ENCODE measurements around the gene TCF7. TPM values are rescaled to one million over a fixed set of nuclear protein-coding genes. Genes with fewer than 3 reads are reported as not detected.

Gene TCF7
- total RNA-seq, 1 experiment from 2014 or later, result 13.0 TPM

GRCh38 chr5:134148316-134148715 lies 33.8 kb downstream of the TCF7 start:
- Histone ChIP-seq H2AFZ (no peak overlapping the region), H3K27me3 (ENCODE audit: insufficient read depth, low read depth) (no peaks in the 10 kb centered on the region), H3K4me1 (replicated peaks; ENCODE audit: insufficient read depth) (peaks cover 17% of the 10 kb centered on the region), H3K27ac (no peak overlapping the region), H3K9me2 (ENCODE audit: insufficient read depth) (no peaks in the 10 kb centered on the region), H3F3A (ENCODE audit: insufficient read depth, low read depth) (peaks cover 72% of the 10 kb centered on the region), H3K36me3 (ENCODE audit: low read depth) (peaks cover 39% of the 10 kb centered on the region; the same call in 1 of the 2 replicates), H3K79me2 (ENCODE audit: low read depth) (peaks cover 33% of the 10 kb centered on the region), H4K20me1 (ENCODE audit: insufficient read depth) (peaks cover 41% of the 10 kb centered on the region), H3K4me3 (no peak overlapping the region), H3K9me3 (ENCODE audit: insufficient read depth, low read depth) (no peaks in the 10 kb centered on the region), H3K4me2 (no peak overlapping the region)
- ChIA-PET CTCF (interaction anchor here (0.7 kb wide), 1 partner anchor 47 kb away, joined by 8 read pairs; no protein-coding TSS in a partner anchor), POLR2A (ENCODE audit: unreplicated experiment) (interaction anchor here (0.6 kb wide), 1 partner anchor 29 kb away, joined by 9 read pairs; no protein-coding TSS in a partner anchor)
- TF ChIP-seq, protein P1, sequence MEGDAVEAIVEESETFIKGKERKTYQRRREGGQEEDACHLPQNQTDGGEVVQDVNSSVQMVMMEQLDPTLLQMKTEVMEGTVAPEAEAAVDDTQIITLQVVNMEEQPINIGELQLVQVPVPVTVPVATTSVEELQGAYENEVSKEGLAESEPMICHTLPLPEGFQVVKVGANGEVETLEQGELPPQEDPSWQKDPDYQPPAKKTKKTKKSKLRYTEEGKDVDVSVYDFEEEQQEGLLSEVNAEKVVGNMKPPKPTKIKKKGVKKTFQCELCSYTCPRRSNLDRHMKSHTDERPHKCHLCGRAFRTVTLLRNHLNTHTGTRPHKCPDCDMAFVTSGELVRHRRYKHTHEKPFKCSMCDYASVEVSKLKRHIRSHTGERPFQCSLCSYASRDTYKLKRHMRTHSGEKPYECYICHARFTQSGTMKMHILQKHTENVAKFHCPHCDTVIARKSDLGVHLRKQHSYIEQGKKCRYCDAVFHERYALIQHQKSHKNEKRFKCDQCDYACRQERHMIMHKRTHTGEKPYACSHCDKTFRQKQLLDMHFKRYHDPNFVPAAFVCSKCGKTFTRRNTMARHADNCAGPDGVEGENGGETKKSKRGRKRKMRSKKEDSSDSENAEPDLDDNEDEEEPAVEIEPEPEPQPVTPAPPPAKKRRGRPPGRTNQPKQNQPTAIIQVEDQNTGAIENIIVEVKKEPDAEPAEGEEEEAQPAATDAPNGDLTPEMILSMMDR (conservative IDR thresholded peaks at IDR 0.05), result no peak
- TF ChIP-seq EZH2 (IDR thresholded peaks at IDR 0.05; ENCODE audit: low read depth), result no peak
- no TSS peak for BruUV-seq (replicated peaks)
- intact Hi-C loops (cut with micrococcal nuclease; ENCODE audit: unreplicated experiment), result no loop called here
- no peak for DNase-seq

- Histone ChIP-seq H3K27me3 (ENCODE audit: insufficient read depth, low read depth) (no peaks in the 10 kb centered on the region), H3K36me3 (ENCODE audit: low read depth) (peaks cover 44% of the 10 kb centered on the region; the same call in 1 of the 2 replicates), H3K4me1 (replicated peaks; ENCODE audit: insufficient read depth) (peaks cover 17% of the 10 kb centered on the region), H3K79me2 (ENCODE audit: low read depth) (peaks cover 34% of the 10 kb centered on the region), H3K4me2 (no peak overlapping the region), H3K9me3 (ENCODE audit: insufficient read depth, low read depth) (no peaks in the 10 kb centered on the region), H2AFZ (no peak overlapping the region), H3K4me3 (no peak overlapping the region), H3K9me2 (ENCODE audit: insufficient read depth) (no peaks in the 10 kb centered on the region), H3F3A (ENCODE audit: insufficient read depth, low read depth) (peaks cover 65% of the 10 kb centered on the region), H4K20me1 (ENCODE audit: insufficient read depth) (peaks cover 36% of the 10 kb centered on the region), H3K27ac (peak overlapping the region; percentile 50)
- no TSS peak for BruUV-seq (replicated peaks)
- intact Hi-C loops (cut with micrococcal nuclease; ENCODE audit: unreplicated experiment), result no loop called here
- ChIA-PET POLR2A (ENCODE audit: unreplicated experiment) (interaction anchor here (0.6 kb wide), 1 partner anchor 29 kb away, joined by 9 read pairs; no protein-coding TSS in a partner anchor), CTCF (interaction anchor here (0.5 kb wide), 1 partner anchor 111 kb away, joined by 3 read pairs; no protein-coding TSS in a partner anchor)
- TF ChIP-seq, protein P1 (conservative IDR thresholded peaks at IDR 0.05), result no peak
- TF ChIP-seq EZH2 (IDR thresholded peaks at IDR 0.05; ENCODE audit: low read depth), result no peak
- no peak for DNase-seq
These were observed 34.6 kb downstream of the TCF7 start for GRCh38 chr5:134148986-134149539.

DNA sequence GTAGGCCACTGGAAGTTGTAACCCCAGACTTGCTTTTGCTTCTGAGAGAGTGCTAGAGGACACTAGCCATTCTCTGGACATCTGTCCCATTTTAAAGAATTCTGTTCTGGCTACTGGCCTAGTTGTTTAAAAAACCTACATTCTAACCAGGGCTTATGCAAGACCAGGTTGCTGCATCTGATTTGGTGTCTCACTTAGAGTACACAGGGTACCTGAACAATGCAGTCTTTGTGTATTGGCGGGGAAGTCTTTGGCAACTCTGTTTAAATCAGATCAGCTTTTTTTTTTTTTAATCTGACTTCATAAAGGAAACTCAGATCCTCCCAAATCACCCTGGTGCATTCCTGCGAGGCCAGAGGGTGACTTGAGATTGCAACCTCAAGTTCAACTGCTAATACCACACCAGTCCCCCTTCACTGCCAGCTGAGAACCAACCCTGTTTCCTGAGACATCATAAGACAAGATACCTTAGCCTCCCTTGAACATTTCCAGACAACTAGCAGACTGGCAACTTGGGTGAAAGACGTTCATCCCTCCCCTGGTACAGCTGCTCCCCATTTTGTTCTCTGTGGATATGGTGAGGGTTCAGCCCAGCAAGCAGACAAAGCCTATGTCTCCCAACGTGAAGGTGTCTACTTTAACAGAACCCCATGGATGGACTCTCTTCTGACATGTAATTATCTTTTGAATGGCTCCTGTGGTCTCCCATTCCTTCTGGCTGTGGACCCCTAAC lies 35.3 kb downstream of the TCF7 start:
- Histone ChIP-seq H3K9me2 (ENCODE audit: insufficient read depth) (no peaks in the 10 kb centered on the region), H3K4me3 (no peak overlapping the region), H3K4me2 (no peak overlapping the region), H3F3A (ENCODE audit: insufficient read depth, low read depth) (peaks cover 61% of the 10 kb centered on the region), H3K79me2 (ENCODE audit: low read depth) (peaks cover 34% of the 10 kb centered on the region), H3K4me1 (replicated peaks; ENCODE audit: insufficient read depth) (peaks cover 12% of the 10 kb centered on the region), H2AFZ (no peak overlapping the region), H3K36me3 (ENCODE audit: low read depth) (peaks cover 46% of the 10 kb centered on the region), H3K27ac (peak overlapping the region; percentile 50), H3K9me3 (ENCODE audit: insufficient read depth, low read depth) (no peaks in the 10 kb centered on the region), H4K20me1 (ENCODE audit: insufficient read depth) (peaks cover 35% of the 10 kb centered on the region), H3K27me3 (ENCODE audit: insufficient read depth, low read depth) (no peaks in the 10 kb centered on the region)
- ChIA-PET POLR2A (ENCODE audit: unreplicated experiment) (no interaction called here), CTCF (interaction anchor here (0.5 kb wide), 1 partner anchor 112 kb away, joined by 3 read pairs; no protein-coding TSS in a partner anchor)
- no peak for TF ChIP-seq EZH2 (IDR thresholded peaks at IDR 0.05; ENCODE audit: low read depth)
- TF ChIP-seq, protein P1 (conservative IDR thresholded peaks at IDR 0.05), result no peak
- no TSS peak for BruUV-seq (replicated peaks)
- DNase-seq, result peak in 1 of 2 experiments; percentile 82
- intact Hi-C loops (cut with micrococcal nuclease; ENCODE audit: unreplicated experiment), result no loop called here

Measured in PC-9 (cell line).